HCT116 (cell line): ENCODE data around the gene TMEM232. TPM values are rescaled to one million over a fixed set of nuclear protein-coding genes. Genes with fewer than 3 reads are reported as not detected.

Experiments used
- ATAC-seq: fragments of 200-7000 bp; cut with Tn5 transposase; 2 replicates; pipeline ENCODE4 v1.9.1; 2020; ENCODE audit warnings: mild to moderate bottlenecking, moderate library complexity
- BruUV-seq: library from RNA; stranded (reverse); fragments of 400-500 nt; replicated peaks from 2 replicates; lab custom pipeline; 2021; lab: Mats Ljungman, UMichigan
- CTCF ChIA-PET: fragments of 300-600 bp; sonication (Branson Sonifier 250); formaldehyde crosslinking; loops from one replicate; lab custom pipeline; 2021; ENCODE audit warnings: antibody characterized with exemption; lab: Charles Lee
- POLR2A ChIA-PET: fragments of 300-600, 350-600 bp; sonication (Branson Sonifier 250); formaldehyde crosslinking; loops from one replicate; lab custom pipeline; 2021; ENCODE audit warnings: antibody characterized with exemption; lab: Charles Lee
- RAD21 ChIA-PET, 2 experiments: fragments of 300-600 bp; sonication (Branson Sonifier 250); formaldehyde crosslinking; loops; one replicate each; lab custom pipeline; 2023; ENCODE audit warnings: low total read pairs in 2 of 2; ENCODE audit not compliant: uncharacterized antibody in 2 of 2, unreplicated experiment in 2 of 2, low non-redundant PET in 1 of 2; lab: Charles Lee
- DNase-seq: peaks from one replicate; pipeline ENCODE4 v3.0.0-alpha.2; 2010; ENCODE audit warnings: low read depth, low spot score
- H2AFZ ChIP-seq: fragments of 200-600 bp; shearing (Covaris generic), sonication (generic); 2 replicates; pipeline ENCODE4 v1.6.1; 2017; ENCODE audit warnings: low read depth, mixed run types, mixed read lengths, antibody characterized with exemption, low read length; ENCODE audit not compliant: poor library complexity, severe bottlenecking
- H3K27ac ChIP-seq: 2 replicates; pipeline ENCODE4 v1.5.1; 2012; ENCODE audit warnings: low read depth, low read length
- H3K27me3 ChIP-seq: fragments of 200-600 bp; sonication (generic); 2 replicates; pipeline ENCODE4 v1.6.1; 2016; ENCODE audit warnings: mixed run types, low read length, mixed read lengths; ENCODE audit not compliant: insufficient read depth
- H3K36me3 ChIP-seq, 2 experiments: fragments of 200-500 bp in 1 of 2; fragments of 200-600 bp in 1 of 2; sonication (Bioruptor generic) in 1 of 2; sonication (generic) in 1 of 2; 2 replicates each; pipeline versions ENCODE4 v1.5.1 to v1.6.1; 2014 to 2016; ENCODE audit warnings: low read length in 2 of 2, inconsistent platforms in 1 of 2, mixed read lengths in 1 of 2, mixed run types in 1 of 2; ENCODE audit not compliant: insufficient read depth in 2 of 2, control insufficient read depth in 1 of 2
- H3K4me1 ChIP-seq, 2 experiments: fragments of 200-600 bp in 1 of 2; sonication (generic) in 1 of 2; 2 replicates each; pipeline versions ENCODE4 v1.5.1 to v1.6.1; 2012 to 2017; ENCODE audit warnings: low read length in 2 of 2, inconsistent platforms in 1 of 2, mild to moderate bottlenecking in 1 of 2, mixed read lengths in 1 of 2, mixed run types in 1 of 2, moderate library complexity in 1 of 2; ENCODE audit not compliant: insufficient read depth in 2 of 2, control insufficient read depth in 1 of 2
- H3K4me2 ChIP-seq: fragments of 200-600 bp; sonication (generic); 2 replicates; pipeline ENCODE4 v1.6.1; 2017; ENCODE audit warnings: mixed run types, low read length, mixed read lengths
- H3K4me3 ChIP-seq, 2 experiments: fragments of 200-600 bp in 1 of 2; sonication (generic) in 1 of 2; replicated peaks in 1 of 2; 2 replicates each; pipeline ENCODE4 v1.5.1; 2011 to 2016; ENCODE audit warnings: low read length in 2 of 2, control low read depth in 1 of 2, low read depth in 1 of 2, mild to moderate bottlenecking in 1 of 2, mixed read lengths in 1 of 2, mixed run types in 1 of 2
- H3K79me2 ChIP-seq: fragments of 200-600 bp; sonication (generic); 2 replicates; pipeline ENCODE4 v1.6.1; 2017; ENCODE audit warnings: mild to moderate bottlenecking, mixed run types, low read length, moderate library complexity, mixed read lengths; ENCODE audit not compliant: insufficient read depth
- H3K9ac ChIP-seq: fragments of 200-600 bp; sonication (generic); 2 replicates; pipeline ENCODE4 v1.6.1; 2016; ENCODE audit warnings: low read length, mixed read lengths
- H3K9me2 ChIP-seq: fragments of 200-600 bp; sonication (generic), shearing (Covaris generic); 2 replicates; pipeline ENCODE4 v1.6.1; 2017; ENCODE audit warnings: mixed run types, mild to moderate bottlenecking, moderate library complexity; ENCODE audit not compliant: insufficient read depth
- H3K9me3 ChIP-seq, 2 experiments: fragments of 200-500 bp in 1 of 2; fragments of 200-600 bp in 1 of 2; sonication (Bioruptor generic) in 1 of 2; sonication (generic) in 1 of 2; 2 replicates each; pipeline ENCODE4 v1.6.1; 2014 to 2017; ENCODE audit warnings: low read length in 2 of 2, mixed read lengths in 2 of 2, inconsistent platforms in 1 of 2, low read depth in 1 of 2, mild to moderate bottlenecking in 1 of 2, mixed run types in 1 of 2, moderate library complexity in 1 of 2; ENCODE audit not compliant: control insufficient read depth in 1 of 2, insufficient read depth in 1 of 2
- H4K20me1 ChIP-seq: fragments of 200-600 bp; sonication (generic), shearing (Covaris generic); 2 replicates; pipeline ENCODE4 v1.6.1; 2017; ENCODE audit warnings: mixed run types, mild to moderate bottlenecking, moderate library complexity; ENCODE audit not compliant: insufficient read depth
- ATF3 ChIP-seq: IDR thresholded peaks from 2 replicates; pipeline ENCODE4 v1.6.1; 2012
- CEBPB ChIP-seq: IDR thresholded peaks from 2 replicates; pipeline ENCODE4 v1.6.1; 2012; ENCODE audit warnings: low read depth
- EGR1 ChIP-seq: IDR thresholded peaks from 2 replicates; pipeline ENCODE4 v1.6.1; 2012; ENCODE audit warnings: low read depth
- ELF1 ChIP-seq: IDR thresholded peaks from 2 replicates; pipeline ENCODE4 v1.6.1; 2012; ENCODE audit warnings: low read depth, borderline replicate concordance
- EZH2phosphoT487 ChIP-seq: fragments of 200-600 bp; IDR thresholded peaks from 2 replicates; pipeline ENCODE4 v1.6.1; 2018; ENCODE audit warnings: antibody characterized with exemption, borderline replicate concordance
- FOSL1 ChIP-seq: IDR thresholded peaks from 2 replicates; pipeline ENCODE4 v1.6.1; 2012; ENCODE audit warnings: low read depth
- JUND ChIP-seq: IDR thresholded peaks from 2 replicates; pipeline ENCODE4 v1.6.1; 2012
- MAX ChIP-seq: IDR thresholded peaks from 2 replicates; pipeline ENCODE4 v1.6.1; 2012
- POLR2A ChIP-seq: IDR thresholded peaks from 2 replicates; pipeline ENCODE4 v1.7.0; 2011; ENCODE audit warnings: borderline replicate concordance; ENCODE audit not compliant: insufficient read depth, insufficient read length; ENCODE audit errors: extremely low read depth
- POLR2AphosphoS5 ChIP-seq: IDR thresholded peaks from 2 replicates; pipeline ENCODE4 v1.6.1; 2011; ENCODE audit warnings: mild to moderate bottlenecking, low read depth, low read length, moderate library complexity
- RAD21 ChIP-seq: IDR thresholded peaks from 2 replicates; pipeline ENCODE4 v1.6.1; 2012; ENCODE audit warnings: low read depth, mild to moderate bottlenecking
- SIN3A ChIP-seq: IDR thresholded peaks from 2 replicates; pipeline ENCODE4 v1.6.1; 2012; ENCODE audit warnings: low read depth
- SP1 ChIP-seq: IDR thresholded peaks from 2 replicates; pipeline ENCODE4 v1.6.1; 2012; ENCODE audit warnings: low read depth
- SRF ChIP-seq: IDR thresholded peaks from 2 replicates; pipeline ENCODE4 v1.6.1; 2012; ENCODE audit warnings: low read depth
- TCF7L2 ChIP-seq: IDR thresholded peaks from 2 replicates; pipeline ENCODE4 v1.7.0; 2011; ENCODE audit warnings: borderline replicate concordance, inconsistent platforms; ENCODE audit not compliant: insufficient read depth, insufficient read length; ENCODE audit errors: extremely low read depth
- YY1 ChIP-seq: IDR thresholded peaks from 2 replicates; pipeline ENCODE4 v1.6.1; 2011; ENCODE audit warnings: low read length, low read depth, moderate library complexity, mild to moderate bottlenecking; ENCODE audit not compliant: insufficient replicate concordance; ENCODE audit errors: extremely low read depth
- ZBTB33 ChIP-seq: IDR thresholded peaks from 2 replicates; pipeline ENCODE4 v1.6.1; 2011; ENCODE audit warnings: mild to moderate bottlenecking, low read length, moderate library complexity; ENCODE audit not compliant: insufficient replicate concordance; ENCODE audit errors: extremely low read depth
- ZNF274 ChIP-seq: fragments of 200-500 bp; sonication (Bioruptor generic); IDR thresholded peaks from 2 replicates; pipeline ENCODE4 v1.6.1; 2014; ENCODE audit warnings: mild to moderate bottlenecking, low read depth, low read length, inconsistent platforms
- intact Hi-C: fragments of 100-400 bp; cut with micrococcal nuclease; formaldehyde crosslinking; loops from 2 replicates; pipeline ENCODE4 v1.10.0; 2022
- total RNA-seq: library from RNA; stranded (reverse); gene quantifications from one replicate; pipeline ENCODE4 v1.2.1, GENCODE V29; 2021; ENCODE audit not compliant: unreplicated experiment
- TF ChIP-seq, protein P1 (sequence below), 3 experiments: fragments of 200-600 bp in 1 of 3; sonication (generic) in 1 of 3; IDR thresholded peaks in 2 of 3; conservative IDR thresholded peaks in 1 of 3; 2 replicates each; pipeline ENCODE4 v1.5.1; 2012 to 2017; ENCODE audit warnings: low read depth in 2 of 3, low read length in 2 of 3, antibody characterized with exemption in 1 of 3, borderline replicate concordance in 1 of 3, control low read depth in 1 of 3, mild to moderate bottlenecking in 1 of 3, mixed read lengths in 1 of 3, mixed run types in 1 of 3, moderate library complexity in 1 of 3; ENCODE audit not compliant: insufficient read depth in 1 of 3

TMEM232 gene
- total RNA-seq, 1 experiment from 2014 or later = 1.2 TPM

DNA sequence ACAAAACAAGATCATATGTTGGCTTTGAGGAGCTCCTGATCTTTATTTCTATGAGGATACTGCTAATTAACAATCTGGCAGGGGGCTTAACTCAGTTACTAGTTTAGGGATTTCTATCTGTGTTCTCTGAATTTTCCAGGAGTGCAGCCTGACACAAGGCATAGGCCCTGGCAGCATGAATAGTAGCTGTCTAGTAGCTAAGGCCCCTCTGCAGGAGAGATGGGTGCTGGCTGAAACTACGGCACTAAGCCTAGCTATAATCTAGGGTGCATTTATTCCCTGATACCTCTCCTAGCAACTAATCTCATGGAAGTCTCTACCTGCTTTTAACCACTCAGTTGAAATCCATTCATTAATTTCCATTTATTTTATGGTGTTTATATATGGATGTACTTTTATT lies 268.2 kb downstream of the TMEM232 start:
- no peaks in the 10 kb centered on the region for H3K27me3 ChIP-seq
- H4K20me1 ChIP-seq = no peaks in the 10 kb centered on the region
- CTCF ChIA-PET = no interaction called here
- no peak overlapping the region for H3K9ac ChIP-seq
- POLR2A ChIA-PET = no interaction called here
- intact Hi-C loops = no loop called here
- no peak for TF ChIP-seq EZH2phosphoT487
- no peak for TF ChIP-seq ATF3
- no peak for TF ChIP-seq FOSL1
- TF ChIP-seq SIN3A = no peak
- TF ChIP-seq POLR2AphosphoS5 = no peak
- TF ChIP-seq POLR2A = no peak
- no peak for TF ChIP-seq TCF7L2
- no peak for TF ChIP-seq ZBTB33
- TF ChIP-seq CEBPB = no peak
- TF ChIP-seq, all 23 proteins: peak for 0
- DNase-seq (no peak), ATAC-seq (no peak)
- Histone ChIP-seq H3K79me2 (no peaks in the 10 kb centered on the region), H3K4me3 (no peak overlapping the region), H3K9me2 (no peaks in the 10 kb centered on the region), H3K27ac (no peak overlapping the region), H3K36me3 (no peaks in the 10 kb centered on the region), H3K4me1 (no peaks in the 10 kb centered on the region), H2AFZ (no peak overlapping the region), H3K9me3 (no peaks in the 10 kb centered on the region), H3K4me2 (no peak overlapping the region)
- RAD21 ChIA-PET = no interaction called here
- no TSS peak for BruUV-seq

DNA sequence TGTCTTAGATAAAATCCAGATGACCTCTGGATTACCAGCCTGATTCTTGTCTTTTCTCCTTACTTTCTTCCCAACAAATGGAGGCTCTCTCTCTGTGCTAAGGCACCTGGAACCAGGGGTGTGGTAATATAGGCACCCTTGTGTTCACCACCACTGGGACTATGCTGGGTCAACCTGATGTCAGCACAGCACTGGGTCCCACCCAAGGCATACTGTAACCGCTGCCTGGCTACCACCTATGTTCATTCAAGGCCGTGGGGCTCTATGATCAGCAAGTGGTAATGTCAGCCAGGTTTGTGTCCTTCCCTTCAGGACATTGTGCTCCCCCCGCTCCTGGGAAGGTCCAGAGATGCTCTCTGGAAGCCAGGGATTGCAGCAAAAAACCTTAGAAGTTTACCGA lies 283.6 kb downstream of the TMEM232 start:
- H4K20me1 ChIP-seq = no peaks in the 10 kb centered on the region
- ChIA-PET POLR2A (no interaction called here), CTCF (no interaction called here), RAD21 (no interaction called here)
- H3K4me2 ChIP-seq = no peak overlapping the region
- no TSS peak for BruUV-seq
- H3K27me3 ChIP-seq = no peaks in the 10 kb centered on the region
- no peaks in the 10 kb centered on the region for H3K9me3 ChIP-seq
- no peaks in the 10 kb centered on the region for H3K36me3 ChIP-seq
- H3K79me2 ChIP-seq = no peaks in the 10 kb centered on the region
- ATAC-seq (no peak), DNase-seq (no peak)
- no peak overlapping the region for H2AFZ ChIP-seq
- H3K4me1 ChIP-seq = no peaks in the 10 kb centered on the region
- intact Hi-C loops = no loop called here
- H3K27ac ChIP-seq = no peak overlapping the region
- no peaks in the 10 kb centered on the region for H3K9me2 ChIP-seq
- H3K9ac ChIP-seq = no peak overlapping the region
- no peak overlapping the region for H3K4me3 ChIP-seq
- TF ChIP-seq POLR2AphosphoS5 (no peak), ELF1 (no peak), SRF (no peak), YY1 (no peak), EZH2phosphoT487 (no peak), CEBPB (no peak), RAD21 (no peak), MAX (no peak), EGR1 (no peak), SP1 (no peak), POLR2A (no peak), ZNF274 (no peak), JUND (no peak)
- TF ChIP-seq, protein P1, sequence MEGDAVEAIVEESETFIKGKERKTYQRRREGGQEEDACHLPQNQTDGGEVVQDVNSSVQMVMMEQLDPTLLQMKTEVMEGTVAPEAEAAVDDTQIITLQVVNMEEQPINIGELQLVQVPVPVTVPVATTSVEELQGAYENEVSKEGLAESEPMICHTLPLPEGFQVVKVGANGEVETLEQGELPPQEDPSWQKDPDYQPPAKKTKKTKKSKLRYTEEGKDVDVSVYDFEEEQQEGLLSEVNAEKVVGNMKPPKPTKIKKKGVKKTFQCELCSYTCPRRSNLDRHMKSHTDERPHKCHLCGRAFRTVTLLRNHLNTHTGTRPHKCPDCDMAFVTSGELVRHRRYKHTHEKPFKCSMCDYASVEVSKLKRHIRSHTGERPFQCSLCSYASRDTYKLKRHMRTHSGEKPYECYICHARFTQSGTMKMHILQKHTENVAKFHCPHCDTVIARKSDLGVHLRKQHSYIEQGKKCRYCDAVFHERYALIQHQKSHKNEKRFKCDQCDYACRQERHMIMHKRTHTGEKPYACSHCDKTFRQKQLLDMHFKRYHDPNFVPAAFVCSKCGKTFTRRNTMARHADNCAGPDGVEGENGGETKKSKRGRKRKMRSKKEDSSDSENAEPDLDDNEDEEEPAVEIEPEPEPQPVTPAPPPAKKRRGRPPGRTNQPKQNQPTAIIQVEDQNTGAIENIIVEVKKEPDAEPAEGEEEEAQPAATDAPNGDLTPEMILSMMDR (IDR thresholded peaks at IDR 0.05 in 2 of 3, conservative IDR thresholded peaks at IDR 0.05 in 1 of 3; ENCODE audit: borderline replicate concordance in 1 of 3, insufficient read depth in 1 of 3, low read depth in 2 of 3, low read length in 2 of 3) = no peak
